Gastrocnemius medialis (tissue), 4 donors: Measurements from ENCODE around the gene PPP2R2C. TPM values are rescaled to one million over a fixed set of nuclear protein-coding genes. Genes with fewer than 3 reads are reported as not detected.
A peak's percentile ranks its signal among the peaks of the same experiment; 100 is the strongest.

Experiments used
- ATAC-seq, 2 donors: fragments of 150-250 bp; one replicate each; pipeline ENCODE4 v1.9.1; 2016
- DNase-seq, 2 donors: peaks; one replicate each; pipeline ENCODE4 v3.0.0-alpha.2; 2019
- H3K27ac ChIP-seq, 4 donors: fragments of 200-600 bp; sonication (generic); 1 replicate in 1 of 4; 2 replicates in 3 of 4; pipeline ENCODE4 v1.5.1; 2016 to 2018; ENCODE audit warnings: mild to moderate bottlenecking in 2 of 4, moderate library complexity in 1 of 4
- H3K27me3 ChIP-seq, 3 donors: fragments of 200-600 bp; sonication (generic) in 2 of 3; 1 replicate in 1 of 3; 2 replicates in 2 of 3; pipeline versions ENCODE4 v1.5.1 to v1.6.0; 2016 to 2019; ENCODE audit warnings: mild to moderate bottlenecking in 1 of 3, moderate library complexity in 1 of 3
- H3K36me3 ChIP-seq, 2 donors: fragments of 200-600 bp; sonication (generic) in 1 of 2; one replicate each; pipeline ENCODE4 v1.5.1; 2017 to 2018
- H3K4me1 ChIP-seq, 2 donors: fragments of 200-600 bp; sonication (generic) in 1 of 2; one replicate each; pipeline ENCODE4 v1.5.1; 2016 to 2017; ENCODE audit warnings: mild to moderate bottlenecking in 2 of 2
- H3K4me3 ChIP-seq, 4 donors: fragments of 200-600 bp; sonication (generic) in 3 of 4; 1 replicate in 1 of 4; 2 replicates in 3 of 4; pipeline ENCODE4 v1.5.1; 2016 to 2019; ENCODE audit warnings: mild to moderate bottlenecking in 2 of 4
- H3K9me3 ChIP-seq, 3 donors: fragments of 200-600 bp; sonication (generic) in 2 of 3; 1 replicate in 1 of 3; 2 replicates in 2 of 3; pipeline ENCODE4 v1.5.1; 2016 to 2019
- POLR2A ChIP-seq, 2 donors: fragments of 450-650 bp; IDR thresholded peaks; one replicate each; pipeline ENCODE4 v1.6.1; 2017; ENCODE audit warnings: antibody characterized with exemption in 2 of 2, mild to moderate bottlenecking in 2 of 2, moderate library complexity in 2 of 2
- in situ Hi-C, 4 donors: fragments of 200-750 bp; cut with MboI; loops; one replicate each; pipeline versions ENCODE4 v1.15.0 to v1.8.0; 2017; ENCODE audit warnings: low sequenced_read_pairs in 4 of 4
- intact Hi-C: fragments of 100-400 bp; cut with DNase I; formaldehyde crosslinking; loops from one replicate; pipeline ENCODE4 v1.15.1; 2023; ENCODE audit warnings: low total_unique reads
- total RNA-seq, 4 donors: library from RNA; depleted of rRNA; stranded (reverse); fragments of >200 nt; gene quantifications; one replicate each; pipeline versions ENCODE4 v1.1.0 to v1.2.3, GENCODE V29; 2016
- TF ChIP-seq, protein P1 (sequence below), 5 experiments: fragments of 450-650 bp in 3 of 5; fragments of 200-600 bp in 2 of 5; sonication (generic) in 2 of 5; IDR thresholded peaks in 4 of 5; conservative IDR thresholded peaks in 1 of 5; 1 replicate in 4 of 5; 2 replicates in 1 of 5; pipeline ENCODE4 v1.5.1; 2016 to 2019; ENCODE audit warnings: antibody characterized with exemption in 5 of 5, mild to moderate bottlenecking in 3 of 5, moderate library complexity in 3 of 5

Gene PPP2R2C
- total RNA-seq, 4 donors from 2014 or later: 0.44 to 2.7 (median 0.62) TPM

DNA sequence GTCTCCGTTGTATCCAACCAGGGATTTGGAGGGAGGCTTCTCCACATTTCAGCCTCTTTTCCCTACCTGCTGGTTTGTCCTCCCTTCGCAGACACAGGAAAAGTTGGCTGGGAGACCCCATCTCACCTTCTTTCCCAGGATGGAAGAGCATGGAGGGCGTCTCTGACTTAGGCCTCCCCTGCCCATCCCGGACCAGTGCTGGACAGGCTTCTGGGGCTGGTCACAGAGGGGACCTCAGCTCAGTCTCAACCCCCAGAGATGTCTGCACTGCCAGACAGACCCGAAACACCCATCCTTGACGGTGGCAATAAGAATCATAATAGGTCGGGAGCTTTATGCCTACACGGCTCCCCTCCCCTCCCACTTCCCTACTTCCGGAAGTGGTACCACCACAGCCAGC, 201.2 kb downstream of the PPP2R2C start:
- TF ChIP-seq, protein P1, sequence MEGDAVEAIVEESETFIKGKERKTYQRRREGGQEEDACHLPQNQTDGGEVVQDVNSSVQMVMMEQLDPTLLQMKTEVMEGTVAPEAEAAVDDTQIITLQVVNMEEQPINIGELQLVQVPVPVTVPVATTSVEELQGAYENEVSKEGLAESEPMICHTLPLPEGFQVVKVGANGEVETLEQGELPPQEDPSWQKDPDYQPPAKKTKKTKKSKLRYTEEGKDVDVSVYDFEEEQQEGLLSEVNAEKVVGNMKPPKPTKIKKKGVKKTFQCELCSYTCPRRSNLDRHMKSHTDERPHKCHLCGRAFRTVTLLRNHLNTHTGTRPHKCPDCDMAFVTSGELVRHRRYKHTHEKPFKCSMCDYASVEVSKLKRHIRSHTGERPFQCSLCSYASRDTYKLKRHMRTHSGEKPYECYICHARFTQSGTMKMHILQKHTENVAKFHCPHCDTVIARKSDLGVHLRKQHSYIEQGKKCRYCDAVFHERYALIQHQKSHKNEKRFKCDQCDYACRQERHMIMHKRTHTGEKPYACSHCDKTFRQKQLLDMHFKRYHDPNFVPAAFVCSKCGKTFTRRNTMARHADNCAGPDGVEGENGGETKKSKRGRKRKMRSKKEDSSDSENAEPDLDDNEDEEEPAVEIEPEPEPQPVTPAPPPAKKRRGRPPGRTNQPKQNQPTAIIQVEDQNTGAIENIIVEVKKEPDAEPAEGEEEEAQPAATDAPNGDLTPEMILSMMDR (IDR thresholded peaks at IDR 0.05 in 4 of 5, conservative IDR thresholded peaks at IDR 0.05 in 1 of 5): no peak
- TF ChIP-seq POLR2A (IDR thresholded peaks at IDR 0.05): no peak
- ATAC-seq (no peak), DNase-seq (no peak)
- H3K36me3 ChIP-seq: no peaks in the 10 kb centered on the region
- peak overlapping the region in 2 of 4 donors; percentile 18 to 72 for H3K4me3 ChIP-seq
- peak overlapping the region; percentile 13 to 60 (median 46) for H3K27ac ChIP-seq
- in situ Hi-C loops (no loop called here), intact Hi-C loops (no loop called here)
- H3K27me3 ChIP-seq: no peaks in the 10 kb centered on the region
- no peaks in the 10 kb centered on the region for H3K9me3 ChIP-seq
- peaks cover 28 to 35% of the 10 kb centered on the region in 2 donors for H3K4me1 ChIP-seq

DNA sequence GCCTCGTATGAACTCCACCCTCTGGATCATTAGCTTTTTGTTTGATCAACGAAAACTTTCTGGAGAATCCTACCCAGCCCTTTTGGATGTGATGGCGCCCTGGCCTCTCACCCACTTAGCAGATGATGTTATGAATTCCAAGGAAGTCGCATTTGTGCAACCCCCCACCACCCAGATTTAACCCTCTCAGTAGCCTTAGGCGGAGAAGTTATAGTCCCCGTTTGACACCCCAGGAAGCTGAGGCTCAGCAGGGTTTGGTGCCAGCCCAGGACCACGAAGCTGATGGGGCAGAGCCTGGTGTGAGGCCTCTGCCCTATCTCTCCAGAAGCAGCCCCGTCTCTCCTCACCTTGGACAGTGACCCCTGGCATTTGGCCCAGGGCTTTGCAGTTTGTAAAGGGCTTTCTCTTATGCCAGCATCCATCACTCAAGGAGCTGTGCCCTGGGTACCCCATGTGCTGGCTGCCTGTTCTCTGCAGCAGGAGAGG, 201.7 kb downstream of the PPP2R2C start:
- TF ChIP-seq, protein P1 (IDR thresholded peaks at IDR 0.05 in 4 of 5, conservative IDR thresholded peaks at IDR 0.05 in 1 of 5): no peak
- TF ChIP-seq POLR2A (IDR thresholded peaks at IDR 0.05): no peak
- peaks cover 28 to 35% of the 10 kb centered on the region in 2 donors for H3K4me1 ChIP-seq
- in situ Hi-C loops: no loop called here
- DNase-seq: no peak
- H3K9me3 ChIP-seq: no peaks in the 10 kb centered on the region
- intact Hi-C loops: no loop called here
- peak overlapping the region; percentile 72 to 91 (median 84) for H3K4me3 ChIP-seq
- H3K36me3 ChIP-seq: no peaks in the 10 kb centered on the region
- ATAC-seq: no peak
- no peaks in the 10 kb centered on the region for H3K27me3 ChIP-seq
- H3K27ac ChIP-seq: peak overlapping the region in 2 of 4 donors; percentile 6 to 60

Other genes with a start within 250 kb of the PPP2R2C start
- 10 to 100 TPM; 13.6 to 23.7 (median 15.6) TPM for gene WFS1, start 202.8 kb downstream of the PPP2R2C start, total RNA-seq
- gene MAN2B2, start 102.6 kb upstream of the PPP2R2C start, total RNA-seq: 1 to 10 TPM; 3.3 to 5.6 (median 4.5) TPM
- 100 to 1,000 TPM; 180 to 281 (median 206) TPM for gene MRFAP1, start 168.1 kb upstream of the PPP2R2C start, total RNA-seq
- gene S100P, start 221.3 kb upstream of the PPP2R2C start, total RNA-seq: 1 to 10 TPM in 1 of 4 donors, not detected in 3; 1.2 TPM
- 10 to 100 TPM; 43.8 to 54.6 (median 46.9) TPM for gene MRFAP1L1, start 237.3 kb upstream of the PPP2R2C start, total RNA-seq
- 10 to 100 TPM; 15.7 to 25.7 (median 22.3) TPM for gene BLOC1S4, start 243.6 kb upstream of the PPP2R2C start, total RNA-seq